PFSK-1 (cell line): ENCODE results near the gene CNTNAP2.

Experiments used
- POLR2AphosphoS5 ChIP-seq: IDR thresholded peaks from 2 replicates; pipeline ENCODE4 v1.6.1; 2012; ENCODE audit warnings: low read depth, mild to moderate bottlenecking, control low read depth, low read length, moderate library complexity
- SIN3A ChIP-seq: IDR thresholded peaks from 2 replicates; pipeline ENCODE4 v1.6.1; 2012; ENCODE audit warnings: mild to moderate bottlenecking, low read length, moderate library complexity, borderline replicate concordance; ENCODE audit not compliant: insufficient read depth

- TF ChIP-seq POLR2AphosphoS5 (no peak), SIN3A (no peak)
Measured at GRCh38 chr7:148209643-148210190, 2093.1 kb downstream of the CNTNAP2 start.
